GM18867 (cell line): ENCODE data around the gene RASGRF2.
"Not testable (repeated sequence)": the region's sequence is repeated elsewhere in the genome, so short reads cannot be mapped to it uniquely, and the experiment has no call there.

Experiments
- ATAC-seq: cut with Tn5 transposase; IDR thresholded peaks from one replicate; pipeline ENCODE4 v1.9.1; 2021; ENCODE audit warnings: mild to moderate bottlenecking, moderate library complexity; ENCODE audit not compliant: unreplicated experiment

The RASGRF2 gene

DNA sequence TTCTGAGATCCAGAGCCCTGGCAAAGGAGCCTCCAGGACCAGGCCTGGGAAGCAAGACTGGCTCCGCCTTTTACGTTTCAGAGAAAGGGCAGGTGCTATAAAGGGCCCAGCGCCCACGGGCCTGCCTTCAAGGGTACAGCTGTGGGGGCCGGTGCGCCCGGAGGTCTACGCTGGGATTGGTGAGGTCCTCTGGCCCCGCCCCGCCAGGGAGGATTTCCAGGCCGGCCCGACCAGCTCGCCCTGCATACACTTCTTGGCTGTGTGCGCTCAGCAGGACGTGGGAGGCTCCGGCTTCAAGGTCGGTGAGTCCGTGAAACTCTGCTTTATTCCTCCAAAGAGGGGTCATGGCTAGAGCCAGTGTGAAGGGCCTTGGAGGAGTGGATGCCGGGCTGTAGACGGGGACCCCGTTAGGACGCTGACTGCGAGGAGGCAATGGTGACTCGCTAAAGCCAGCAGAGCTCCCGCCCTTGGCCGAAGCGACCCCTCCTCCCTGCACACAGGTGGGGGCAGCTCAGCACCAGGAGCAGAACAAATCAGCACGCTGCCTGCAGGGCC is 273.0 kb downstream of the RASGRF2 start, which contains the start of gene CKMT2:
Gene CKMT2, plus strand, starts transcription at position 243 of the 555 bp plus-strand sequence. CDS start 17,811 bp downstream, outside the sequence.
- no peak for ATAC-seq

DNA sequence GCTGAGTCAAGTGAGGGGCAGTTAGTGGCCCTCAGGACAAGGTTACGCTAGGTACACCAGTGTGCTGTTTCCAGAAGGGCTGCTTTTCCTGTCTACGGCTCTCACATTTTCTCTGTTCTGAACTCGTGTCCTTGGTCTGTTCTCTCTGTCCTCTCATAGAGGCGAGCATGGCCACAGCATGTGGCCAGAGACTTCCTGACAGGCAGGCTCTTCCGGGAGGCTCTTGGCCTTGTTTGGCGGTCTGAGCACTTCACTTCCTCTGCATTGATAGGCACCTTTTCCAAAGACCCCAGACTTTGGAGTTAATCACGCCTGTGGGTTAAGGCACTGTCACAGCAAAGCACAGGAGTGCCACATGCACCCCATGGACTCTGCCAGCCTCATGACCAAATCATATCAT is 274.1 kb downstream of the RASGRF2 start:
- ATAC-seq: no peak

DNA sequence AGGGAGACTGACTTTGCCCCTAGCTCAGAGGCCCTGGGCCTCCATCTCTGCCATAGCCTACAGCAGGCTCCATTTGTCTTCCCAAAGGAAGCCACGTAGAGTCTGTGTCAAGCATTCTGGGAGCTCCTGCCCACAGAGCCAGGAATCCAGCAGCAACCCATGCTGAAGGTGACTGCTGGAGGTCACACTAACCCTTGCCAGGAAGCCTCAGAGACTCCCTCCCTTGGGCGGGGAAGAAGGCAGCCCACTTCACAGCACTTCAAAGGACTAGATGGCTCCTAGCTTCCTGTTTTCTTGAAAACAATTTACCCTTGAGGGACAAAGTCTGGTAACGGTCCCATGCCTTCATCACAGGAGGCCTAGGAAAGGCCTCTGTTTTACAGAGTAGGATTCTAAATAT is 274.6 kb downstream of the RASGRF2 start:
- ATAC-seq: no peak

DNA sequence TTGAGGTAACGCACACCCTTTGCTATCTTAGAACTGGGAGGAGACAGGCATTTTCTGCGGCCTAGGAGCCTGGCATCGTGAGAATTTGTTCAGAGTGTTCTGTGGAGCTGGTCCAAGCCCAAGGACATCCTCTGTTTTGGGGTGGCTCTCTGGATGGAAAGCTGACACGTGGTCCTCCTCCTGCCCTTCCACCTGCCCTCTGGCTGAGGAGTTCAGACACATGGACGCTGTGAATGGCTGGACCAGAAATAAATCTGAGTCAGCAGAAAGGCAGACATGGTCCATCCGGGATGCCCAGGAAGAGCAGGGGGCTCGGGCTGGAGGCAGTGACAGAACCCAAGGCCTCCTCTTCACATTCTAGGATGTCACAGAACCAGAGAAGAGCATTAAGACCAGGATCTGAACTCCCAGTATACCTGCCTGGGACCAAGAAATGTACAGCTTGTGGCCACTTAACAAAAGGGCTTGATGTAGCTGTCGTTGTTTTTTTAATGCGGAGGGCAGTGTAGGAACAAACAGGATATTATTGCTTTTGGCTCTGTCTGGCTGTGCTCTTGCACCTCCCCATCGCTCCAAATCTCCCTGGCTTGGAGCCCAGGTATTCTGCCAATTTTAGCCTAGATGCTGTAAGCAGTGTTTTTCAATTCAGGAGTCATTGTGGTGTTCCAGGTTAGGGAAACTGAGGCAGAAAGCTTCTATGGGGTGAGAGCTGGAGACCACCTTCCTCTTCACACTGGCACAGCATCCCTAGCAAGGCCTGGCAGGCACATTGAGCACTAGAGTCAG is 275.3 kb downstream of the RASGRF2 start:
- no peak for ATAC-seq

DNA sequence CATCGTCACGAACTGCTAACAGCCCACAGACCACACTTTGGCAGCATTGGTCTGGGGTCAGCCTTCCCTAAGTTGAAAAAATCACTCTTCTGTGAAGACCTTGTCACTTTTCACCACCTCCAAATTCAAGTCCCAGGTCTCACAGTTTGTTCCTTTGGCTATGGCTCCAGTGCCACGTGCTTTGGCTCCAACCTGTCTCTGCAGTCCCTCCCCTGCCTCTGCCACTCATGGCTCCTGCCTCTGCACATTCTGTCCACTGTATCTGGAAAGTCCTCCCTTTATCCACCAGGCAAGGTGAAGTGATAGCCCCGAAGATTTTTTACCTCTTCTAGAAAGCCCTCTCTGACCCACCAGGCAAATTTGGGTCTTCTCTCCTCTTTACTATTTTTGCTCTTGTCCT is 278.3 kb downstream of the RASGRF2 start:
- no peak for ATAC-seq

DNA sequence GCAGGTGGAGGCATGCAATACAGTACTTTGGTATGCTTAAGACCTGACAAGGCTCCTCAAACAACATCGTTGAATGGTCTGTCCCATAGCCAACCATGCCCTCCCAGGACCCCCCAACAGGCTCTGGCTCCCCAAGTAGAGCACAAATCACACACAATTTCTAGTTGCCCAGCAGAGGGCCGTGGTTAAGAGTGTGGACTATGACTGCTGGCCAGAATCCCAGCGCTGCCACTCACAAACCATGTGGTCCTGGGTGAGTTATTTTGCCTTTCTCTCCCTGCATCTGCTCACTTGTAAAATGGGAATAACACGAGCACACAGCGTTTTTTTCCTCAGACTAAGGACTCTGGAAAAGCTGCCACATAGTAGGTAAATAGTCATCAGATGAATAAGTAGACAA is 279.4 kb downstream of the RASGRF2 start:
- no peak for ATAC-seq

DNA sequence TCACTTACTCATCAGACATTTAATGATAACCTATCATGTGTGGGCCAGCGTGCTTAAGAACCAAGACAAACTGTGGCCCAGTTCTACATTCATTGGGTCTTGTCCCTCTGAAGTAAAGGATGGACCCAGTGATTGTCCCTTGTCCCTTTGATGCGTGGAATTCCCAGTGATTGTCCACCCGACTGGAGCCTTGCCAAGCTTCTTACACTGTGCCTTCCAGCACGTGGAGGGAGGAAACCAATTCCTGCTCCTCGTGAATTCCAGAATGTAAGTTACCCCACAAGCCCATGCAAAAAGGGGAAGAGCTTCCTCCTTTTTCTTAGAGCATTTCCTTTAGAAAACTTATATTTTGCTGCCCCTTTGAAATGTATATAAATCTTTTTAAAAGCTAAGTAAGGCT is 280.8 kb downstream of the RASGRF2 start:
- ATAC-seq: no peak

DNA sequence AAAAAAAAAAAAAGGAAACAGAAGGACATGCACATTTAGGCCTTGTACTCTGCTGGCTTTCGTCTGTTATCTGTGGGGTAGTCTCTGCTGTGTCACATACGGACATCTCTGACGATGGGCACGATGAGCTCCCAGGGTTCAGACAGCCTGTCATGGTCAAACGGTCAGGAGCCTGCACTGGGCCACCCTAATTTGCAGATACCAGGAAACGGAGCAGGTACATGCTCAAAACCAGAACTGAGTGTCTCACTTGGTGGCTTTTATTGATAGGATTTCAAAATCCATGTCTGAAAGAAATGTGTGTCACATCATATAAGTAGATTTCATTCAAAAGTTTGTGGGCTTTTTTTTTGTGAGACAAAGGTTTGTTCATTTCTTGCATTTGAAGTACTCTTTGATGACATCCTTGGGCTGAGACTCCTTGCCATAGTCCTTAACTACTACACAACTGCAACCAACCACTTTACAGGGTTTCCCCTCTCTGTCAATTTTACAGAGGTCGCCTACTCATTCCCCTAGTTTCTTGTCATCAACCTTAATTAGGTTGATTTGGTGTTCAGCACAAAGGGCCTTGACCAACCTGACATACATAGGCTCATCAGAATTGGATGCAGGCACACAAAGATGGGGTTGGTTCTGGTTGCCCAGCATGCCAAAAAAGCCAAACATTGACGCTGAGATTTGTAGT is 281.9 kb downstream of the RASGRF2 start:
- no peak for ATAC-seq

DNA sequence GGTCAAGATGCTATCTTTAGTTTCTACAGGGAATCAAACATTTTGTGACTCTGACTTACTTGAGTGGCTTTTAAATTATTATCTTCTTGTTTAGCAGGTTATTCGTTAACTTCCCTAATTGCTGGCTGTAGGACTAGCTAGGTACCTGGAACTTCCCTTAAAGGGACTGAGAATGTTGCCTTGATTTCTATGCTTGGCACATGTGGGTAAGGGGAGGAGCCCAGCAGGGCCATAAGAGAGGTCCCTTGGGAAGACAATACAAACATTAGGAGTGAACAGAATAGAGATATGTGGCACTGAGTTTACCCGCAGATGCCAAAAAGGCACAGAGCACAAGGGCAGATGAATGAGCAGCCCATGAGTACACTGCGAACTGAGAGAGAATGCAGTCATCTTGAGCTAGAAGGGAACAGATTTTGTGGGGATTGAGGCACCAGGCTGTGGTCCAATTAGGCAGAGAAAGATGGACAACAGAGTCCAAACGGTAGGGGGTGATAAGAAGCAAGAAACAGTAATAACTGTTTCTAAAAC is 282.8 kb downstream of the RASGRF2 start:
- ATAC-seq: no peak

DNA sequence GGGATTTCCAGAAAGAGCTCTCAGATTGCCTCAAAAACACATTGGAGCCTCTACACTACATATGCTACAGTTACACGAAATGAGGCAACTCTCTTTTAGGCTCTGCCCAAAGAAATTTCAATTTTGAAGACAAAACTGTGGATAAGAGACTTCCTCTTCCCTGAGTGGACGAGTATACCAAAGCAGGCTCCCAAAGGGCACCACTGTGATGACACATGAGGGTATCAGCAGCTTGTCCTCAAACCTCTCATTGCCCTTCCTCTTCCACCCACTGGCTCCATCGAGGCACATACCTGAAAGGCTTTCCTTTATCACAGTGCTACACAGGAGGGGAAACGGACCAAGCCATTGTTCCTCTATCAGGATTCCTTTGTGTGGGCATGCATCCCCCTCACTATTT is 284.3 kb downstream of the RASGRF2 start:
- no peak for ATAC-seq

DNA sequence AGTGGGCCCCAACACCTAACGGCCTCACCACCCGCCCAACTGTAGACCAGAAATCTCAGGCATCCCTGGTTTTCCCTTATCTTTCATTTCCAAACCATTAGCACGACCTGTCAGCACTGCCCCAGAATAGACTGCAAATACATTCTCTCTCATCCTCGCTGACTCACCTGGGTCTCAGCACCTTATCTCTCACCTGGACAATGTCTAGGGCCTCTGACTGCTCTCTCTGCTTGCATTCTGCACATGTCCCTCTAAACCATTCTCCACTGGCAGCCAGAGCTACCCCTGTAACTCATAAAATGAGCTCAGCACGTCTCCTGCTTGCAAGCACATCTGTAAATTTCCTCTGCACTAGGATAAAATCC is 285.7 kb downstream of the RASGRF2 start:
- no peak for ATAC-seq

DNA sequence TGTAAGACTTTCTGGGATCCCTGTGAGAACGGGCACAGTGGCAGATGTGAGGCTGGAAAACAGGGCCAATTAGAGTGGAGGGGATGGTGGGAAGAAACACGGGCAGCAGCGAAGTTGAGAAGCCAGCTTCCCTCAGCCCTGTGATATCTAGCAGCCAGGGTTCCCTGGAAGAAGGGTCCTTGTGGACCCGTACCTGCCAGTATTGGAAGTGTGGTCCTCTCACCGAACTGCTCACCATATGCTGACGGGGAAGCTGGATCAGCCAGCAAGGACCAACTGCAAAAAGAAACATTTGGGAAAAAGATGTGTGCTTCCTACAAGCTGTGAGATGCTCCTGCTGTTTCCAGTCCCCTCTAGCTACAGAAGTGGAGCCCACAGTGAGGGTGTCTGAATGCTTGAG is 286.5 kb downstream of the RASGRF2 start:
- no peak for ATAC-seq

DNA sequence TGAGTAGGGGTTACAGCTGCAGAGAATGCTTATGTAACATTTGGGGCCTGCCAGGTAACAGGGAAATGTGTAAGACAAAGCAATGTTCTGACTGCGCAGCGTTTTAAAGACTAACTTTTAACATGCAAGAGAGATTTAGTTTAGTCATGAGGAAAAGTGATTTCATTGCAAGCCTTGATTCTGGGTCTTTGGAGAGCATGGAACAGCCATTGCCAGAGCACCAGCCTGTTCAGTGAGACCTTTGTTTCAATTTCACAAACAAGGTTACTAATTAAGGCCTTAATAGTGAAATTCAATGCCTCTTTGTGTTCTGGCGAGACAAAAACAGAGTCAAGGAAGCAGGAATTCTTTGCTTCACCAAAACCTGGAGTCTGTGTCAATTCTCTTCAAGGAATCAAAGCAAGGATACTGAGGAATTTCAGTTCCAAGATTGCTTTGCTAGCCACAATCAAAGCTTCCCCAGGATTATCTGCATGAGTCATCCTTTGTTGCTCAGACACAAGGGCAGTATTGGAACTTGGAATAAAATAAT is 287.3 kb downstream of the RASGRF2 start:
- no peak for ATAC-seq

DNA sequence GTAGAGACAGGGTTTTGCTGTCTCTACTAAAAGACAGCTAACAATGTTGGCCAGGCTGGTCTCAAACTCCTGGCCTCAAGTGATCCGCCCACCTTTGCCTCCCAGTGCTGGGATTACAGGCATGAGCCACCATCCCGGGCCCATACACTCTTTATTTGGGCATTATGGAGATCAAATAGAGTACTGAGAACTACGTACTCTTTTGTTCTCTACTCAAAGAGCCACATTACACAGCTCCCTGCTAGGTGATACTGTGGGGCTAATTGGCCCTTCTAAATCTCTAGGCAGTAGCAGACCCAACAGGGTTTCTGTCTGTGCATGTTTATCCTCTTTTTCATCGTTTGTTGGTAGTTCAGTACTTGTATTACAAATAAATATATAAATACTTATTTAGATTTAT is 289.1 kb downstream of the RASGRF2 start:
- no peak for ATAC-seq

DNA sequence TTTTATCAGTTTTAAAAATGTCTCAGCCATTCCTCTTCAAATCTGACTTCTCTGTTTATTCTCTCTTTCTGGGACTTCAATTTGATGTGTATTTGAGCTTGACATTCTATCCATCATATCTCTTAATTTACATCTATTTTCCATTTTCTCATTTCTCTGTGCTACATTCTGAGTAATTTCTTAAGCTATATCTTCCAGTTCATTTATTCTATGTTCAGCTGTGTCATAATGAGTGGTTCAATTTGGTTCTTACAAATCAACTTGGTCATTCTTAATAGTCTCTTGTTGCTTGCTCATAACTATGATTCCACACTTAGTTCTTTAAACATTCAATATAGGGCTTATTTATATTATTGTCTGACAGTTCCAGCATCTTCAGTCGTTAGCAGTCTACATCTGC is 289.8 kb downstream of the RASGRF2 start:
- no peak for ATAC-seq

DNA sequence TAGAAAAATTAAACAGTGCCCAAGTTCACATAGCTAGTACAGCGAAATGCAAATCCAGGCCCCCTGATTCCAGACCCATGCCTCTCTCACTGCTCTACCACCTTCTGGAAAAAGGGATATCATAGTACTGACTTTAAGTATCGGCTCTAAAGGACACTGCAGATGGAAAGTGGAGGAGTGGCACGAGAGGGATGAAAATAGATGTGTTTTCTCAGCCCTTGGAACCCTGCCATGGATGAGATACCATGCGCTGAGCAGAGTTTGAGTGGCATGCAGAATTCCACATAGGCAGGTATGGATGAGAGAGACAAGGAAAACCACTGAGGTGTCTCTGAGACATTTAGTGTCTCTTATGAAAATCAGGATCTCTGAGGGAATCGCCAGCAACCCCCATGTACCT is 291.8 kb downstream of the RASGRF2 start:
- no peak for ATAC-seq

DNA sequence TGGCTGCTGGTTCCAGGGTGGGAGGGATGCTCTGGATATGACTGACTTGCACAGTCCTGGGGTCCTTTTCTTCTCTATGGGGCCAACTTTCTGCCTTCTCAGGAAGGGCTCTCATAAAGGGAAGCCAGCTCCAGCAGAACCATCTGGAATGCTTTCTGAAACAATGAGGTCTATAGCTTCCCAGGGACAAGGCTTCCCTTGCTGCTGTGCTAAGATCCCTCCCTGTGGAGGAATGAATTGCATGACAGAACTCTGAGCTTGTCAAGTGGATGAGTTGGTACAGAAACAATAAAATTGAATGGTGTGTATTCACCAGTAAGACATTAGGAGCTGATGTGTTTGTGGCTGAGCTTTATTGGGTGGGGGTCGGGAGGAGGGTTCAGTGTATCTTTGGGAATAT is 292.7 kb downstream of the RASGRF2 start:
- ATAC-seq: no peak

DNA sequence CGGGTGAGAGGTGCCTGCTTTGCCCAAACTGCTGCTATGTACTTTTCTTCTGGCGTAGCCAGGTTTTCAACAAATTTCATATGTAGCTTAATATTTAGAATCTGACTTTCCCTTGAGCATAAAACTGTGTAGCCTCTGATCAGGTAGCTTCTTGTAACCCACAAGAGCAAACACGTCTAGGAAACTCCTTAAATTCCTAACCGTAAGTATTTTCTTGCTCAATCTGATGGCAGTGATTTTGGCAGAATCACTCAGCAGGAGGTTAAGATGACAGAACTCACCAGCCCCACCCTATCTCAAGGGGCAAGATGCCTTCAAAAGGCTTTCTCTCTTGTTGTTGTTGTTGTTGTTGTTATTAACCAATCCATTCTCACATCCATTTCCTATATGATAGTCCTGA is 293.7 kb downstream of the RASGRF2 start:
- no peak for ATAC-seq

DNA sequence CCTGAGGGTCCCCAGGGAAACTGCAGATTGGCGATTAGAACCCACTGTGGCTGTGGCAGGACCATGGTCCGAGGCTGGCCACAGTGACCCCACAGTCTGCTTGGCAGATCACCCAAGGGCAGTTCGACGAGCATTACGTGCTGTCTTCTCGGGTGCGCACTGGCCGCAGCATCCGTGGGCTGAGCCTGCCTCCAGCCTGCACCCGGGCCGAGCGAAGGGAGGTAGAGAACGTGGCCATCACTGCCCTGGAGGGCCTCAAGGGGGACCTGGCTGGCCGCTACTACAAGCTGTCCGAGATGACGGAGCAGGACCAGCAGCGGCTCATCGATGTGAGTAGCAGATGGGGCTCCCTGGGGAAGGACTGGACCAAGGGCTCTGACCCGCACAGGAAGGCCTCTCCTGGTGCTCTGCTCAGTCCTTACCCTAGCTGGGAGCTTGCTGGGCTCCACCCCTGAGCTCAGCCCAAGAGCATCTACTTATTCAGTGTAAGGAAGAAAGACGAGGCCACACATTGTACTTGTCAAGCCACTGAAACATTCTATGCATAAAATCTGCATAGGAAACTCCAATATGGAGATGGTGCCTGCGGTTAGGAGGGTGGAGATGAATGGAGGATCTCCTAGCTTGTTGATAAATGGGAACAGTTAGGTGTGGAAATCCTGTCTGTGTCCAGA is 294.9 kb downstream of the RASGRF2 start:
- no peak for ATAC-seq

DNA sequence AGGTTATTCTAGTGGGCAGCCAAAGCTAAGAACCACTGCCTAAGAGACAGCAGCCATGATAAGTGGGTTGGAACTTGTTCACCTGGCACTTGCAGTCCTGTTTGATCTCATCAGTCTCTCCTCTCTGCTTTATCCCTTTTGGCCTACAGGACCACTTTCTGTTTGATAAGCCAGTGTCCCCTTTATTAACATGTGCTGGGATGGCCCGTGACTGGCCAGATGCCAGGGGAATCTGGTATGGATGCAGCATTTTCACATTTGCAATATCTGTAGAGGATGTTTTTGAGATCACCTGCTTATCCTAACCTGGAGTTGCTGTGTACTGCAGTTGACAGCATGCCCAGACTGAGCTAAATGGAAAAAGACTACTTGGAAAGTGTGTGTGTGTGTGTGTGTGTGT is 296.6 kb downstream of the RASGRF2 start:
- ATAC-seq: no peak

DNA sequence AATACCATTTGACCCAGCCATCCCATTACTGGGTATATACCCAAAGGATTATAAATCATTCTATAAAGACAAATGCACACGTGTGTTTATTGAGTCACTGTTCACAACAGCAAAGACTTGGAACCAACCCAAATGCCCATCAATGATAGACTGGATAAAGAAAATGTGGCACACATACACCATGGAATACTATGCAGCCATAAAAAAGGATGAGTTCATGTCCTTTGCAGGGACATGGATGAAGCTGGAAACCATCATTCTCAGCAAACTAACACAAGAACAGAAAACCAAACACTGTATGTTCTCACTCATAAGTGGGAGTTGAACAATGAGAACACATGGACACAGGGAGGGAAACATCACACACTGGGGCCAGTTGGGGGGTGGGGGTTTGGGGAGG is 302.6 kb downstream of the RASGRF2 start:
- not testable (repeated sequence) for ATAC-seq
